ENCODE results near the gene GABBR1. TPM values are rescaled to one million over a fixed set of nuclear protein-coding genes. Genes with fewer than 3 reads are reported as not detected.

The GABBR1 gene
- total and polyA plus RNA-seq, 2 of the 13 experiments (the other 11 are each of a cell fraction or from before 2014, with no cell fraction given): 0.07 to 0.37 TPM

- ChIA-PET POLR2A (no interaction called here), CTCF (ENCODE audit: low intra/inter-chr PET ratio, low total read pairs) (no interaction called here)
- Histone ChIP-seq H3K27ac (ENCODE audit: extremely low read length, insufficient read depth, low read length) (no peak overlapping the region), H3K9ac (ENCODE audit: insufficient read depth, low read depth, low read length) (no peak overlapping the region), H3K36me3 (replicated peaks in 1 of 2; ENCODE audit: control insufficient read depth in 1 of 2, insufficient read depth in 2 of 2, low read length in 2 of 2) (no peaks in the 10 kb centered on the region), H2AFZ (ENCODE audit: low read length) (no peak overlapping the region), H4K20me1 (ENCODE audit: insufficient read depth, low read length) (no peaks in the 10 kb centered on the region), H3K9me3 (ENCODE audit: low read length) (no peaks in the 10 kb centered on the region), H3K79me2 (ENCODE audit: insufficient read depth, low read length) (no peaks in the 10 kb centered on the region), H3K4me2 (ENCODE audit: low read depth, low read length) (no peak overlapping the region), H3K4me3 (replicated peaks in 1 of 3; ENCODE audit: insufficient read depth in 1 of 3, low read depth in 2 of 3, low read length in 3 of 3) (no peak overlapping the region), H3K27me3 (ENCODE audit: control insufficient read depth in 1 of 2, insufficient read depth in 2 of 2, low read length in 2 of 2) (no peaks in the 10 kb centered on the region), H3K4me1 (ENCODE audit: insufficient read depth, low read length) (no peaks in the 10 kb centered on the region)
- 40% methylated on average over 2 of the region's 3 CpGs for WGBS (ENCODE audit: low lambda C conversion rate)
- ATAC-seq: no peak
- FAIRE-seq: no peak
- no peak for DNase-seq (ENCODE audit: low spot score)
- no TSS peak for BruUV-seq (replicated peaks)
- intact Hi-C loops (cut with micrococcal nuclease; ENCODE audit: unreplicated experiment): no loop called here
- in situ Hi-C loops (cut with HindIII; ENCODE audit: extremely low pct_ligation_motif_present, low pct_unique_long_range_greater_than_20kb): no loop called here
- TF ChIP-seq CREB1 (IDR thresholded peaks at IDR 0.05) (no peak), CREB1 (CRISPR knock-in tag; IDR thresholded peaks at IDR 0.05) (no peak), ONECUT2 (CRISPR knock-in tag; IDR thresholded peaks at IDR 0.05) (no peak), ZFP36L1 (CRISPR knock-in tag; IDR thresholded peaks at IDR 0.05) (no peak), SNAI1 (CRISPR knock-in tag; IDR thresholded peaks at IDR 0.05; ENCODE audit: borderline replicate concordance) (no peak), SKI (IDR thresholded peaks at IDR 0.05; ENCODE audit: partially characterized antibody) (no peak), ARID4A (CRISPR knock-in tag; IDR thresholded peaks at IDR 0.05; ENCODE audit: borderline replicate concordance) (no peak), STAT6 (CRISPR knock-in tag; IDR thresholded peaks at IDR 0.05; ENCODE audit: borderline replicate concordance) (no peak), DRAP1 (CRISPR knock-in tag; IDR thresholded peaks at IDR 0.05) (no peak), ZNF512B (CRISPR knock-in tag; IDR thresholded peaks at IDR 0.05; ENCODE audit: borderline replicate concordance) (no peak), PLSCR1 (CRISPR knock-in tag; IDR thresholded peaks at IDR 0.05; ENCODE audit: borderline replicate concordance) (no peak), XRCC5 (optimal IDR thresholded peaks at IDR 0.05; ENCODE audit: low read length) (no peak), JUNB (CRISPR knock-in tag; IDR thresholded peaks at IDR 0.05; ENCODE audit: borderline replicate concordance) (no peak)
These were observed 103.0 kb downstream of the GABBR1 start for GRCh38 chr6:29529956-29530355.
